Measurements from ENCODE around the gene PUM2. TPM values are rescaled to one million over a fixed set of nuclear protein-coding genes. Genes with fewer than 3 reads are reported as not detected.

PUM2 gene
- total and polyA plus RNA-seq, 11 donors = 18.6 to 75.4 (median 58.5) TPM

GRCh38 chr2:20214566-20215182 lies 136.0 kb downstream of the PUM2 start:
- ATAC-seq = no peak
- H3K36me3 ChIP-seq = no peaks in the 10 kb centered on the region
- no peaks in the 10 kb centered on the region for H3K9me3 ChIP-seq
- 69 to 80% (median 80%) methylated on average over 2 of the region's 2 CpGs for WGBS, 4 donors
- no peak overlapping the region for H3K4me3 ChIP-seq
- intact Hi-C loops (cut with DNase I) = loop anchor here in 1 of 10 donors (10.0 kb wide), 1 partner anchor 220 kb away; the partner anchor contains the start of gene WDR35
- no peaks in the 10 kb centered on the region for H3K4me1 ChIP-seq
- no peak for DNase-seq
- H3K27me3 ChIP-seq = no peaks in the 10 kb centered on the region
- H3K27ac ChIP-seq = no peak overlapping the region
- TF ChIP-seq CTCF (IDR thresholded peaks at IDR 0.05) (no peak), POLR2A (IDR thresholded peaks at IDR 0.05) (no peak)

DNA sequence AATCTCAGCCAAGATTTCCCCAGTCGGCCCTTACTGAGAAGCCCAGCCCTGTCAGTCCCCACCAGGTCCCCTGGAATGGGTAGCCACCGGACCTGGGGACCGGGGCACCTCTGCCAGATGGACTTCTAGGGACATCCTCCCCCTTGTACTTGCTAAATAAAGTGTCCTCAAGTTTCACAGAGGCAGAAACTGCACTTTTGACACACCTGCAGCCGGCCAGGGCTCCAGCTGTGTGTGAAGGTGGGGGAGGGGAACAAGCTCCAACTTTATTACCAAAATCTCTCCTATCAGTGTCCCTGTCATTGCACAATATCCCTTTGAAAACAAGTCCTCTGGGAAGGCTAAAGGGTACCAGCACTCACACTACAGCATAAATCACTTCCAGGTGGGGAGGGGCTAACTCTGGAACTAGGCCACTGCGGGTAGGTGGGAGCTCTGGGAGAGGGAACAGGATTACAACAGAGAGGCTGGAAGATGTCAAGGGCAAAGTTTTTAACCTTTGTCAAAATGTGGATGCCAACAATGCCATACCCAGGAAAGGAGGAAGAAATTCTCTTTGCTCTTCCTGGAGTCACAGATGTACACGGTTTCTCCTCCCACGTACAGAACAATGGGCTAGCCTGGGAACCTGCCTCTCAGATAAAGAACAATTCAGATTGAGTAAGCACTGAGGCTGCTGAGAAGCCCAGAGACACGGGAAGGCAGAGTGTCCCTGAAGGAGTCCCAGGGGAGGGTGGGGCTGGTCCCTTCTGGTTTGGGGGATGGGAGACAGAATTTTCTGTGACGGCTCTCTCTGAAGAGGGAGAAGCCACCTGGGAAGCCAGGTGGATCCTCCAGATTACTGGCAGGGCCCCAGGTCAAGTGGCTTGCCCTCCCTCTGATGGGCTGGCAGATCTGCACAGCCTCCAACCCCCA lies 136.7 kb downstream of the PUM2 start:
- H3K27me3 ChIP-seq = no peaks in the 10 kb centered on the region
- TF ChIP-seq CTCF (IDR thresholded peaks at IDR 0.05) = no peak
- TF ChIP-seq POLR2A (IDR thresholded peaks at IDR 0.05) = no peak
- DNase-seq (peak in 1 of 5 donors; percentile 37), ATAC-seq (no peak)
- 73 to 83% (median 78%) methylated on average over 8 to 9 of the region's 9 CpGs for WGBS, 4 donors
- H3K36me3 ChIP-seq = no peaks in the 10 kb centered on the region
- H3K4me1 ChIP-seq = no peaks in the 10 kb centered on the region
- H3K27ac ChIP-seq = no peak overlapping the region
- intact Hi-C loops (cut with DNase I) = loop anchor here in 1 of 10 donors (10.0 kb wide), 1 partner anchor 219 kb away; the partner anchor contains the start of gene WDR35
- H3K9me3 ChIP-seq = no peaks in the 10 kb centered on the region
- no peak overlapping the region for H3K4me3 ChIP-seq

GRCh38 chr2:20212871-20213503 lies 137.7 kb downstream of the PUM2 start:
- DNase-seq = peak in 1 of 5 donors; percentile 53
- no peaks in the 10 kb centered on the region for H3K9me3 ChIP-seq
- no peak overlapping the region for H3K27ac ChIP-seq
- peak in 2 of 4 donors; percentile 16 to 33 for ATAC-seq
- 72 to 76% (median 75%) methylated on average over 14 to 16 of the region's 16 CpGs for WGBS, 4 donors
- intact Hi-C loops (cut with DNase I) = loop anchor here in 1 of 10 donors (10.0 kb wide), 1 partner anchor 218 kb away; the partner anchor contains the start of gene WDR35
- H3K4me1 ChIP-seq = no peaks in the 10 kb centered on the region
- no peaks in the 10 kb centered on the region for H3K36me3 ChIP-seq
- no peaks in the 10 kb centered on the region for H3K27me3 ChIP-seq
- H3K4me3 ChIP-seq = no peak overlapping the region
- TF ChIP-seq CTCF (IDR thresholded peaks at IDR 0.05) (no peak), POLR2A (IDR thresholded peaks at IDR 0.05) (no peak)
